Measurements from ENCODE around the gene EDC3. TPM values are rescaled to one million over a fixed set of nuclear protein-coding genes. Genes with fewer than 3 reads are reported as not detected.

EDC3 gene
- total RNA-seq, 4 donors from 2014 or later = 10.5 to 20.4 (median 15.0) TPM

DNA sequence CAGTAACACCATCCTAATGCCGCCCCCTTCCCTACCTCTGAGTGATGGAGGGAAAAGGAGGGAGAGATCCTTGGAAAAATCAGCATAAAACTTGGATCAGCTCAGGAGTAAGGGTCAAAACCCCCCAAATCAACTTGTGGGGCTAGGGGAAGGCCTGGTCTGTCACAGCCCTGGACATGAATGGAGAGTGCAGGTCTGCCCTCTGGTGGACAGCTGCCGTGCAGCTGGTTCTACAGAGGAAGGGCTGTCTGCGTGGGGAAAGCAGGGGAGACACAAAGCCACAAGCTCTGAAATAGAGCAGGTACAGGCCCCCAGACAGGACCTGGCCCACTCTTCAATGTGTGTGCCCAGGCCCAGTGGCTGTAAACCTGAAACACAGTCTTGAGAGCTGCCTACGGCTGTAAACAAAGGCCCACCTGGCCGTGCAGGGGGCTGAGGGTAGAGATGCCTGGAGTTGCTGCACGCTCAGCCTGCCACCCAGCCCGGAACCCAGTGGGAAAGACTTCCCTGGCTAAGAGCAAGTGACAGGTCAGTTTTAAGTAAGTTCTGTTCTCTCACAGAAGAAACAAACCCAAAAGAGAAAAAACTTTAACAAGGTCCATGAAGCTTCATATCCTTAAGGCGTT, 63.8 kb downstream of the EDC3 start:
- TF ChIP-seq, protein P1, sequence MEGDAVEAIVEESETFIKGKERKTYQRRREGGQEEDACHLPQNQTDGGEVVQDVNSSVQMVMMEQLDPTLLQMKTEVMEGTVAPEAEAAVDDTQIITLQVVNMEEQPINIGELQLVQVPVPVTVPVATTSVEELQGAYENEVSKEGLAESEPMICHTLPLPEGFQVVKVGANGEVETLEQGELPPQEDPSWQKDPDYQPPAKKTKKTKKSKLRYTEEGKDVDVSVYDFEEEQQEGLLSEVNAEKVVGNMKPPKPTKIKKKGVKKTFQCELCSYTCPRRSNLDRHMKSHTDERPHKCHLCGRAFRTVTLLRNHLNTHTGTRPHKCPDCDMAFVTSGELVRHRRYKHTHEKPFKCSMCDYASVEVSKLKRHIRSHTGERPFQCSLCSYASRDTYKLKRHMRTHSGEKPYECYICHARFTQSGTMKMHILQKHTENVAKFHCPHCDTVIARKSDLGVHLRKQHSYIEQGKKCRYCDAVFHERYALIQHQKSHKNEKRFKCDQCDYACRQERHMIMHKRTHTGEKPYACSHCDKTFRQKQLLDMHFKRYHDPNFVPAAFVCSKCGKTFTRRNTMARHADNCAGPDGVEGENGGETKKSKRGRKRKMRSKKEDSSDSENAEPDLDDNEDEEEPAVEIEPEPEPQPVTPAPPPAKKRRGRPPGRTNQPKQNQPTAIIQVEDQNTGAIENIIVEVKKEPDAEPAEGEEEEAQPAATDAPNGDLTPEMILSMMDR (IDR thresholded peaks at IDR 0.05; ENCODE audit: low read depth) = no peak

DNA sequence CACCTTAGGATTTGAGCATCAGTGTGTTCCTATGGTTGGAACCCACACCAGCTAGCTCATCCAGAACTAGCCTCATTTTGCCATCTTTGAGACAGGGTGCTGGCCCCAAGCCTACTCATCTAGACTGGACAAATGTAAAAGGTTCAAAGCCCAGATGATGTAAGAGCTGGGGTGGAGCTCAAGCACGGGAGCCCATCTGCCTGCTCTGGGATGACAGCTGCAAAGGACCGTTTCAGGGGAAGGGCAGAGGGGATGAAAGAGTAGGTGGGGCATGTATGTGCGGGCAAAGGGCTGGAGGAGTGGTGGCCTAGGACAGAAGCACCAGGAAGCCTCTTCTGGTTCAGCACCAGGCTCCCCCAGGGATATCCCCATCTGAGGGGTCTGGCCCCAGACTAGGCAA, 64.4 kb downstream of the EDC3 start:
- TF ChIP-seq, protein P1 (IDR thresholded peaks at IDR 0.05; ENCODE audit: low read depth) = no peak

DNA sequence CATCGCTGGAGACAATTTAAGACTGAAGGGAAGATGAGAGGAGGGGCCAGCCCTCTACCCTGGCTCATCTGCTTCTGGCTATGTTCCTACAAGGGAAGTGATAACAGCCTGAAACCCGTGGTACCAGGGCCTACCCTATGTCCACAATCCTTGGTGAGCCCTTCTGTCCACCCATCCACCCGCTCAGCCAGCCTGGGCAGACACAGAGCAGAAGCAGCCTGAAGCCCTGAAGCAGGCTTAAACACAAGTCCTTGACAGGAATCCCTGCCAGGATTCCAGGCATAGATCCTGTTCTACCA, 64.8 kb downstream of the EDC3 start:
- TF ChIP-seq, protein P1 (IDR thresholded peaks at IDR 0.05; ENCODE audit: low read depth) = no peak

DNA sequence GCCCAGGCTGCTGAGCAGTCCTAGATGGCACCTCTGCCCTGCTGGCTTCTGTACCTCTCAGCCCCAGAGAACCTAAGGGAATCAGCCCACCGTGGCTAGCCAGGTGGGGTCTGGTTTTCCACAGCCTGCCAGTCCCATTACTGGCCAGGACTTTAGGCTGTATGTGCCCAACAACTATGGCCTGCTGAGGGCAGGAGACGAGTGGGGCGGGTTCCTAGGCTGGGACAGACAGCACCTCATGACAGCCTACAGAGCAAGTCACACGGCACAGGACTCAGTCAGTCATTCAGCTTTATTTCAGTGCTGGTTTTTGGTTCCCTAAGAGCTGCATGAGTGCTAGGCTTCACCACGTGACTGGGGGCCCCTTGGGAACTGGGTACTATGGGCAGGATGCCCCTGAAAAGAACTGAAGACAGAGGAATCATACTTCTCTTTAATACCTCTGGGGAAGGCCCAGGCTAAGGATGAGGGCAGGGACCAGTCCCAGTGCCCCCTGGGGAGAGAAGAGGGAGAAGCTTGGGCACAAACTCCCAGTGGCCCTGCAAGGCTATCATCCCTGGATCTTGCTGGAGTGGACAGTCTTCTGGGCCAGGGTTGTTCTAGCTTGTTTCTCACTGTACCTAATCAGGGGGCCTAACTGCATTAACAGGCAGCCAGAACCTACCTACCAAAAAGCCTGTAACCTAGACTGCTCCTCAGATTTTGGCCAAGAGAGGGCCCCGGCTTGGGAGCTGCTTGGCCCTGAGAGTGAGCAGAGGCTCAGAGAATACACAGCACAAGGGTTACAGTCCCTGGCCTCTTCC, 65.3 kb downstream of the EDC3 start:
- TF ChIP-seq, protein P1 (IDR thresholded peaks at IDR 0.05; ENCODE audit: low read depth) = no peak

DNA sequence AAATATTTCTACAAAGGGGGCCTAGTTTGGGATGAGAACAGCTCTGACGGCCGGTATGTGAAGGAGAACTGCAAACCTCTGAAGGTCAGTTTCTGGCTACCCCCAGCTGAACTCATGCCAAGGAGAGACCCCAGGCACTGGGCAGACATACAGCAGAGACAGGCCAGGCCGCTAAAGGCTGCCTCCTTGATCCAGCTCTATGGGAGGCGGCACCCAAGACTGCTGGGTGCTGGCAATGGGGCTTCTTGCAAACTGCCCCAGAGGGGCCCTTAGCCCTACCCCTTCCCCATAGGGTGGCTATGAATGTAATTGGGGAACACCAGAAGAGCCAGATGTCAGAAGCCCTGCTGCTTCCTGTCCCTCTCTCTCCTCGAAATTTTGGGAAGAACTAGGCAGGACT, 66.9 kb downstream of the EDC3 start:
- TF ChIP-seq, protein P1 (IDR thresholded peaks at IDR 0.05; ENCODE audit: low read depth) = no peak

DNA sequence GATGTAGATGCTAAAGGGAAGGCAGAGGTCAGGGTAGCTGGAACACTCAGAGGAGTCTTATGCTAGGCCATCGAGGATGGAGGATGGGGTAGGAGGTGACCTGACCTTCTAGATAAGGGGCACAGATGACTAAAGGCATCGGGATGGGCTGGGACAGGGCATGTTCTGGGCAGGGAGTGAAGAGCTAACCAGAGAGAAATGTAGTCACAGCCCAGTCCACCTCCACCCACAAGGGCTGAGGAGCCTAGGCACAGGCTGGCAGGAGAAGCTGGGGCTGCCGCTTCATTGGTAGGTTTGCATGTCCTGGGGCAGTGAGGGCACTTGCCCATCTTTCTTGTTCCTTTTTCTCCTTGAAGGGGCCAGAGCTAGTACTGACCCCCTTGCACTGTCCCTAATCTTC, 67.6 kb downstream of the EDC3 start:
- TF ChIP-seq, protein P1 (IDR thresholded peaks at IDR 0.05; ENCODE audit: low read depth) = no peak

DNA sequence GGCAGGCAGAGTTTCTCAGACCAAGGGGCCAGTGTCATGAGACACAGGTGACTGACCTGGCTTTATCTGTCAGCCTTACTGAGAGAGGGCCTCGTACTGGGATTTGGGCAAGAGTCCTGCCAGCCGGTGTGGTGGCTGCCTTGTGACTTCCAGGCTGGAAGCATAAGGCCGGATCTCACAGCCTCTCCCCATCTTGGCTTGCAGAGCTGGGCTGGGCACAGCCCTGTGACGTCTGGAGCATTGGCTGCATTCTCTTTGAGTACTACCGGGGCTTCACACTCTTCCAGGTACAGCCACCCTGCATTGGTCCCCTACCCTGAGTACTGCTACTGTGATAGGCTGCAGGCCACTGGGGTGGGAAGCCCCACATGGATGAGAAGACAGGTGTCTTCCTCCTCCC, 68.1 kb downstream of the EDC3 start:
- TF ChIP-seq, protein P1 (IDR thresholded peaks at IDR 0.05; ENCODE audit: low read depth) = no peak
